K562 (cell line): ENCODE data around the gene BNIP5. TPM values are rescaled to one million over a fixed set of nuclear protein-coding genes. Genes with fewer than 3 reads are reported as not detected.

Source experiments
- ATAC-seq: fragments of 200-7000 bp; cut with Tn5 transposase; 3 replicates; pipeline ENCODE4 v1.9.1; 2020; ENCODE audit warnings: moderate library complexity
- BruUV-seq: library from RNA; stranded (reverse); fragments of 400-500 nt; replicated peaks from 2 replicates; lab custom pipeline; 2021; lab: Mats Ljungman, UMichigan
- CTCF ChIA-PET: fragments of 300-600 bp; formaldehyde crosslinking; extraction: SDS; loops from one replicate; lab custom pipeline; 2021; ENCODE audit warnings: low intra/inter-chr PET ratio; lab: Yijun Ruan, JAX
- POLR2A ChIA-PET: fragments of 300-600, 350-650 bp; sonication (Branson Sonifier 250); formaldehyde crosslinking; extraction: SDS; loops from one replicate; lab custom pipeline; 2021; ENCODE audit warnings: antibody characterized with exemption, inconsistent platforms; lab: Yijun Ruan, JAX
- DNase-seq, 4 experiments: peaks; one replicate each; pipeline versions ENCODE4 v3.0.0 to v3.0.0-alpha.2; 2011 to 2018; ENCODE audit warnings: low spot score in 3 of 4, mixed read lengths in 3 of 4; ENCODE audit errors: extremely low read depth in 1 of 4
- FAIRE-seq: peaks from 2 replicates; lab custom pipeline; 2011; peaks lifted over from hg19 to GRCh38; lab: Jason Lieb, UNC
- H2AFZ ChIP-seq: 2 replicates; pipeline ENCODE4 v1.6.0; 2011; ENCODE audit warnings: low read depth, low read length, control low read depth, inconsistent platforms
- H3K27ac ChIP-seq: fragments of 200-600 bp; 3 replicates; pipeline ENCODE4 v1.8.0; 2011; ENCODE audit warnings: low read depth, mild to moderate bottlenecking, control low read depth, inconsistent platforms, low read length, moderate library complexity, mixed read lengths; ENCODE audit errors: extremely low read depth
- H3K27me3 ChIP-seq, 2 experiments: fragments of 300-600 bp in 1 of 2; 2 replicates in 1 of 2; 3 replicates in 1 of 2; pipeline versions ENCODE4 v1.6.0 to v1.8.0; 2011; ENCODE audit warnings: inconsistent platforms in 2 of 2, low read length in 2 of 2, mild to moderate bottlenecking in 1 of 2, mixed read lengths in 1 of 2, moderate library complexity in 1 of 2; ENCODE audit not compliant: control insufficient read depth in 2 of 2, insufficient read depth in 2 of 2
- H3K36me3 ChIP-seq: fragments of 300-600 bp; 3 replicates; pipeline ENCODE4 v1.8.0; 2011; ENCODE audit warnings: mild to moderate bottlenecking, low read length, inconsistent platforms; ENCODE audit not compliant: control insufficient read depth, insufficient read depth
- H3K4me1 ChIP-seq, 2 experiments: fragments of 200-600 bp in 1 of 2; replicated peaks in 1 of 2; 2 replicates in 1 of 2; 3 replicates in 1 of 2; pipeline versions ENCODE4 v1.5.1 to v1.8.0; 2011; ENCODE audit warnings: inconsistent platforms in 2 of 2, low read length in 2 of 2, mild to moderate bottlenecking in 1 of 2, mixed read lengths in 1 of 2, moderate library complexity in 1 of 2; ENCODE audit not compliant: control insufficient read depth in 2 of 2, insufficient read depth in 2 of 2
- H3K4me2 ChIP-seq: 2 replicates; pipeline ENCODE4 v1.6.1; 2011; ENCODE audit warnings: low read length, control low read depth, inconsistent platforms, mixed read lengths; ENCODE audit not compliant: insufficient read depth
- H3K4me3 ChIP-seq: fragments of 200-600 bp; sonication (generic), shearing (Covaris generic); 2 replicates; pipeline ENCODE4 v1.5.1; 2016; ENCODE audit warnings: control low read depth, inconsistent platforms
- H3K79me2 ChIP-seq: fragments of 200-600 bp; 3 replicates; pipeline ENCODE4 v1.8.0; 2011; ENCODE audit warnings: low read length, inconsistent platforms; ENCODE audit not compliant: control insufficient read depth, insufficient read depth
- H3K9ac ChIP-seq, 2 experiments: 2 replicates each; pipeline versions ENCODE4 v1.6.0 to v1.6.1; 2011; ENCODE audit warnings: low read depth in 2 of 2, low read length in 2 of 2, control low read depth in 1 of 2, inconsistent platforms in 1 of 2, mild to moderate bottlenecking in 1 of 2, mixed read lengths in 1 of 2; ENCODE audit not compliant: insufficient read depth in 1 of 2
- H3K9me1 ChIP-seq: one replicate; pipeline ENCODE4 v1.6.0; 2011; ENCODE audit warnings: inconsistent platforms, mild to moderate bottlenecking, low read length, moderate library complexity; ENCODE audit not compliant: control insufficient read depth, insufficient read depth
- H3K9me3 ChIP-seq: replicated peaks from 2 replicates; pipeline ENCODE4 v1.5.1; 2011; ENCODE audit warnings: low read depth, low read length, inconsistent platforms; ENCODE audit not compliant: control insufficient read depth, insufficient read depth
- H4K20me1 ChIP-seq: replicated peaks from 2 replicates; pipeline ENCODE4 v1.6.1; 2011; ENCODE audit warnings: low read length, inconsistent platforms, mixed read lengths; ENCODE audit not compliant: control insufficient read depth, insufficient read depth
- ATF4 ChIP-seq: fragments of 450-650 bp; formaldehyde crosslinking; IDR thresholded peaks from 2 replicates; pipeline ENCODE4 v1.4.0; 2022; ENCODE audit warnings: mild to moderate bottlenecking, moderate library complexity
- CHD1 ChIP-seq: fragments of 200-600 bp; sonication (generic); IDR thresholded peaks from one replicate; pipeline ENCODE4 v1.6.1; 2012; ENCODE audit warnings: mild to moderate bottlenecking, moderate library complexity, low read length, inconsistent platforms
- ETV6 ChIP-seq, 3 experiments: fragments of 150-350 bp in 1 of 3; sonication (generic) in 1 of 3; formaldehyde crosslinking in 1 of 3; IDR thresholded peaks; 2 replicates each; pipeline versions ENCODE4 v1.6.1 to v1.8.0; 2014 to 2022; ENCODE audit warnings: borderline replicate concordance in 2 of 3, low read depth in 2 of 3, antibody characterized with exemption in 1 of 3, low read length in 1 of 3, mild to moderate bottlenecking in 1 of 3, missing genetic modification reagents in 1 of 3
- GATA2 ChIP-seq: sonication (generic); formaldehyde crosslinking; IDR thresholded peaks from 2 replicates; pipeline ENCODE4 v1.4.0; 2020; ENCODE audit warnings: mild to moderate bottlenecking, missing genetic modification reagents
- IFI16 ChIP-seq: fragments of 250-450 bp; sonication (Bioruptor Pico); IDR thresholded peaks from 2 replicates; pipeline ENCODE4 v2.1.2; 2022; ENCODE audit warnings: mild to moderate bottlenecking, inconsistent platforms
- MEF2A ChIP-seq: IDR thresholded peaks from 2 replicates; pipeline ENCODE4 v1.6.1; 2011; ENCODE audit warnings: low read depth, mild to moderate bottlenecking, low read length, moderate library complexity; ENCODE audit not compliant: control insufficient read depth
- ZNF143 ChIP-seq: sonication (generic); formaldehyde crosslinking; IDR thresholded peaks from 2 replicates; pipeline ENCODE4 v1.9.0; 2022; ENCODE audit warnings: mild to moderate bottlenecking, missing genetic modification reagents
- ZNF384 ChIP-seq: IDR thresholded peaks from 2 replicates; pipeline ENCODE4 v1.6.1; 2012; ENCODE audit warnings: low read depth, low read length, improper control_type of control experiment
- ZNF449 ChIP-seq: fragments of 250-450 bp; sonication (Bioruptor Pico); IDR thresholded peaks from 2 replicates; pipeline ENCODE4 v1.8.0; 2022; ENCODE audit warnings: moderate library complexity, mild to moderate bottlenecking, inconsistent platforms
- in situ Hi-C: fragments of 300-500 bp; cut with MboI; formaldehyde crosslinking; loops from 4 replicates; pipeline ENCODE4 v1.15.0; 2018; ENCODE audit warnings: inconsistent platforms, mixed read lengths
- intact Hi-C: fragments of 100-400 bp; cut with micrococcal nuclease; formaldehyde crosslinking; loops from 2 replicates; pipeline ENCODE4 v1.14.2; 2022
- polyA plus RNA-seq, 8 experiments: library from polyadenylated mRNA; depleted of rRNA in 4 of 8; stranded (reverse) in 5 of 8; unstranded in 3 of 8; fragments of >200 nt; fragmentation: Nextera tagmentation in 2 of 8; fragmentation: Illumina TruSeq in 1 of 8; extraction: Ambion mirVana in 2 of 8; extraction: Trizol in 1 of 8; gene quantifications; 2 replicates each; pipeline versions ENCODE4 v1.2.1 to v1.2.3, GENCODE V29; 2011 to 2014; ENCODE audit warnings: inconsistent platforms in 1 of 8, missing spikeins in 1 of 8
- total RNA-seq, 7 experiments: library from RNA; depleted of rRNA in 6 of 7; stranded (reverse); fragments of >200 nt in 6 of 7; fragmentation: Illumina TruSeq in 2 of 7; extraction: Trizol in 2 of 7; gene quantifications; 2 replicates each; pipeline versions ENCODE4 v1.2.1 to v1.2.3, GENCODE V29; 2011 to 2021; ENCODE audit warnings: low replicate concordance in 1 of 7

BNIP5 gene
- total and polyA plus RNA-seq, 9 of the 15 experiments (the other 6 are each of a cell fraction or from before 2014, with no cell fraction given): not detected

GRCh38 chr6:36328600-36328999 is 8.1 kb downstream of the BNIP5 start (continued):
- no peak for TF ChIP-seq ZNF449 (CRISPR knock-in tag)
- no peak for TF ChIP-seq ZNF143 (CRISPR knock-in tag)
- no peak for TF ChIP-seq ETV6 (IDR thresholded peaks at IDR 0.05; ENCODE audit: borderline replicate concordance in 1 of 2, low read depth in 2 of 2, low read length in 1 of 2)
- no peak for TF ChIP-seq ETV6 (CRISPR knock-in tag; IDR thresholded peaks at IDR 0.05; ENCODE audit: borderline replicate concordance)
- TF ChIP-seq MEF2A: no peak
- TF ChIP-seq ATF4 (CRISPR knock-in tag): no peak
- TF ChIP-seq CHD1: no peak
- no peak for TF ChIP-seq ZNF384

GRCh38 chr6:36327919-36328236 is 8.8 kb downstream of the BNIP5 start:
- H3K4me2 ChIP-seq: no peak overlapping the region
- H3K79me2 ChIP-seq: no peaks in the 10 kb centered on the region
- H3K9me3 ChIP-seq: no peaks in the 10 kb centered on the region
- H4K20me1 ChIP-seq: peaks cover 4% of the 10 kb centered on the region; the same call in 1 of the 2 replicates
- in situ Hi-C loops (no loop called here), intact Hi-C loops (no loop called here)
- no peaks in the 10 kb centered on the region for H3K36me3 ChIP-seq
- no peak for DNase-seq
- no peak overlapping the region for H3K4me3 ChIP-seq
- H3K27me3 ChIP-seq: peaks cover 48 to 86% of the 10 kb centered on the region in 2 experiments
- H2AFZ ChIP-seq: no peak overlapping the region
- ATAC-seq: no peak
- no TSS peak for BruUV-seq
- FAIRE-seq: no peak
- H3K9ac ChIP-seq: no peak overlapping the region
- CTCF ChIA-PET: no interaction called here
- TF ChIP-seq IFI16 (CRISPR knock-in tag) (no peak), GATA2 (CRISPR knock-in tag) (no peak)
- POLR2A ChIA-PET: no interaction called here
- no peaks in the 10 kb centered on the region for H3K9me1 ChIP-seq
- no peak overlapping the region for H3K27ac ChIP-seq
- peaks cover 0 to 8% of the 10 kb centered on the region in 2 experiments; a peak in 1 of 5 replicates for H3K4me1 ChIP-seq
